H9 (cell line): ENCODE measurements around the gene CALR3. TPM values are rescaled to one million over a fixed set of nuclear protein-coding genes. Genes with fewer than 3 reads are reported as not detected.

Source experiments
- DNase-seq: peaks from one replicate; pipeline ENCODE4 v3.0.0-alpha.2; 2017
- H2AFZ ChIP-seq: one replicate; pipeline ENCODE4 v1.6.1; 2013; ENCODE audit warnings: mild to moderate bottlenecking, low read length, control low read depth, moderate library complexity
- H2AK5ac ChIP-seq: 2 replicates; pipeline ENCODE4 v1.6.1; 2013; ENCODE audit warnings: low read length, control low read depth, mixed read lengths; ENCODE audit not compliant: insufficient read length
- H2BK120ac ChIP-seq: one replicate; pipeline ENCODE4 v1.6.1; 2013; ENCODE audit warnings: low read depth, mild to moderate bottlenecking, low read length, control low read depth, inconsistent platforms; ENCODE audit not compliant: poor library complexity, severe bottlenecking
- H2BK12ac ChIP-seq: 2 replicates; pipeline ENCODE4 v1.6.1; 2013; ENCODE audit warnings: low read length, control low read depth, mixed read lengths, low read depth; ENCODE audit not compliant: insufficient read length
- H2BK15ac ChIP-seq: 2 replicates; pipeline ENCODE4 v1.6.1; 2013; ENCODE audit warnings: low read depth, low read length, control low read depth
- H2BK20ac ChIP-seq: one replicate; pipeline ENCODE4 v1.6.1; 2013; ENCODE audit warnings: low read depth, mild to moderate bottlenecking, low read length, control low read depth, inconsistent platforms; ENCODE audit not compliant: poor library complexity, severe bottlenecking
- H2BK5ac ChIP-seq: 2 replicates; pipeline ENCODE4 v1.6.1; 2013; ENCODE audit warnings: low read length, control low read depth, mixed read lengths; ENCODE audit not compliant: insufficient read length
- H3K14ac ChIP-seq: 2 replicates; pipeline ENCODE4 v1.6.1; 2013; ENCODE audit warnings: low read length, control low read depth; ENCODE audit not compliant: insufficient read depth
- H3K18ac ChIP-seq: 2 replicates; pipeline ENCODE4 v1.6.1; 2013; ENCODE audit warnings: low read depth, mild to moderate bottlenecking, mixed read lengths, low read length, control low read depth; ENCODE audit not compliant: insufficient read length
- H3K23ac ChIP-seq: 2 replicates; pipeline ENCODE4 v1.6.1; 2013; ENCODE audit warnings: low read length, control low read depth, mixed read lengths, low read depth; ENCODE audit not compliant: insufficient read length
- H3K23me2 ChIP-seq: 2 replicates; pipeline ENCODE4 v1.6.1; 2013; ENCODE audit warnings: low read depth, mild to moderate bottlenecking, mixed read lengths, low read length, control low read depth; ENCODE audit not compliant: insufficient read length, poor library complexity, severe bottlenecking
- H3K27ac ChIP-seq: 2 replicates; pipeline ENCODE4 v1.5.1; 2013; ENCODE audit warnings: low read length, control low read depth, mixed read lengths, low read depth; ENCODE audit not compliant: insufficient read length
- H3K27me3 ChIP-seq: 2 replicates; pipeline ENCODE4 v1.6.1; 2013; ENCODE audit warnings: low read length, control low read depth, inconsistent platforms; ENCODE audit not compliant: insufficient read depth
- H3K4ac ChIP-seq: 2 replicates; pipeline ENCODE4 v1.6.1; 2013; ENCODE audit warnings: low read depth, mild to moderate bottlenecking, control low read depth, inconsistent platforms, low read length, moderate library complexity
- H3K4me1 ChIP-seq: 2 replicates; pipeline ENCODE4 v1.6.1; 2013; ENCODE audit warnings: low read length, control low read depth, inconsistent platforms; ENCODE audit not compliant: insufficient read depth
- H3K4me2 ChIP-seq: 2 replicates; pipeline ENCODE4 v1.6.1; 2013; ENCODE audit warnings: low read length, control low read depth, mixed read lengths; ENCODE audit not compliant: insufficient read length, insufficient read depth
- H3K56ac ChIP-seq: 2 replicates; pipeline ENCODE4 v1.6.1; 2013; ENCODE audit warnings: low read depth, mild to moderate bottlenecking, mixed read lengths, low read length, control low read depth; ENCODE audit not compliant: insufficient read length
- H3K79me1 ChIP-seq: 2 replicates; pipeline ENCODE4 v1.6.1; 2013; ENCODE audit warnings: low read depth, mild to moderate bottlenecking, moderate library complexity, low read length, control low read depth, inconsistent platforms; ENCODE audit not compliant: insufficient read depth, poor library complexity, severe bottlenecking
- H3K79me2 ChIP-seq: 2 replicates; pipeline ENCODE4 v1.6.1; 2013; ENCODE audit warnings: low read length, control low read depth, inconsistent platforms; ENCODE audit not compliant: insufficient read depth
- H3K9ac ChIP-seq: 2 replicates; pipeline ENCODE4 v1.6.1; 2013; ENCODE audit warnings: low read length, control low read depth, mixed read lengths; ENCODE audit not compliant: insufficient read length; ENCODE audit errors: extremely low read depth
- H3K9me3 ChIP-seq: one replicate; pipeline ENCODE4 v1.6.1; 2013; ENCODE audit warnings: low read depth, low read length, inconsistent platforms; ENCODE audit not compliant: control insufficient read depth
- H3T11ph ChIP-seq: one replicate; pipeline ENCODE4 v1.6.1; 2013; ENCODE audit warnings: mild to moderate bottlenecking, low read length, control low read depth, inconsistent platforms
- H4K20me1 ChIP-seq: one replicate; pipeline ENCODE4 v1.6.1; 2013; ENCODE audit not compliant: control insufficient read depth, insufficient read length, insufficient read depth
- H4K5ac ChIP-seq: 2 replicates; pipeline ENCODE4 v1.6.1; 2013; ENCODE audit warnings: low read depth, mild to moderate bottlenecking, mixed read lengths, low read length, control low read depth; ENCODE audit not compliant: insufficient read length
- H4K8ac ChIP-seq: replicated peaks from 2 replicates; pipeline ENCODE4 v1.6.1; 2013; ENCODE audit warnings: low read length, control low read depth, mixed read lengths, low read depth; ENCODE audit not compliant: insufficient read length
- H4K91ac ChIP-seq: 2 replicates; pipeline ENCODE4 v1.6.1; 2013; ENCODE audit warnings: low read depth, mild to moderate bottlenecking, moderate library complexity, mixed read lengths, low read length, control low read depth; ENCODE audit not compliant: insufficient read length
- H3K27ac Mint-ChIP-seq, 3 experiments: 2 replicates in 2 of 3; 3 replicates in 1 of 3; pipeline ENCODE4 v1.8.0; 2020 to 2021; ENCODE audit warnings: mixed read lengths in 3 of 3, mild to moderate bottlenecking in 1 of 3, moderate library complexity in 1 of 3
- H3K27me3 Mint-ChIP-seq: 2 replicates; pipeline ENCODE4 v1.8.0; 2021; ENCODE audit warnings: low read depth, mild to moderate bottlenecking, moderate library complexity, mixed read lengths
- H3K36me3 Mint-ChIP-seq, 3 experiments: 2 replicates in 2 of 3; 3 replicates in 1 of 3; pipeline ENCODE4 v1.8.0; 2020 to 2021; ENCODE audit warnings: low read depth in 3 of 3, mixed read lengths in 3 of 3; ENCODE audit not compliant: insufficient read depth in 1 of 3
- H3K4me1 Mint-ChIP-seq, 2 experiments: 2 replicates each; pipeline ENCODE4 v1.8.0; 2020; ENCODE audit warnings: mixed read lengths in 2 of 2
- H3K4me3 Mint-ChIP-seq, 2 experiments: 2 replicates in 1 of 2; 3 replicates in 1 of 2; pipeline ENCODE4 v1.8.0; 2020 to 2021; ENCODE audit warnings: mild to moderate bottlenecking in 2 of 2, mixed read lengths in 2 of 2, moderate library complexity in 1 of 2
- H3K9me3 Mint-ChIP-seq, 2 experiments: 2 replicates in 1 of 2; 3 replicates in 1 of 2; pipeline ENCODE4 v1.8.0; 2020; ENCODE audit warnings: mild to moderate bottlenecking in 2 of 2, mixed read lengths in 2 of 2, moderate library complexity in 1 of 2
- WGBS: extraction: QIAGEN DNeasy Blood & Tissue Kit; methylation state at CpG from one replicate; pipeline ENCODE4 v1.1.7; 2013; ENCODE audit warnings: missing lambda C conversion rate, low lambda C conversion rate, mixed read lengths; ENCODE audit not compliant: insufficient read length; ENCODE audit errors: extremely low coverage; 5-methylcytosine and 5-hydroxymethylcytosine counted together
- total RNA-seq: library from RNA; stranded (reverse); gene quantifications from 2 replicates; pipeline ENCODE4 v1.2.1, GENCODE V29; 2021
- TF ChIP-seq, protein P1 (sequence below): fragments of 200-600 bp; sonication (generic); conservative IDR thresholded peaks from 3 replicates; pipeline ENCODE4 v1.8.0; 2021; ENCODE audit warnings: antibody characterized with exemption, mild to moderate bottlenecking

CALR3 gene
- total RNA-seq, 1 experiment from 2014 or later: 0.44 TPM

DNA sequence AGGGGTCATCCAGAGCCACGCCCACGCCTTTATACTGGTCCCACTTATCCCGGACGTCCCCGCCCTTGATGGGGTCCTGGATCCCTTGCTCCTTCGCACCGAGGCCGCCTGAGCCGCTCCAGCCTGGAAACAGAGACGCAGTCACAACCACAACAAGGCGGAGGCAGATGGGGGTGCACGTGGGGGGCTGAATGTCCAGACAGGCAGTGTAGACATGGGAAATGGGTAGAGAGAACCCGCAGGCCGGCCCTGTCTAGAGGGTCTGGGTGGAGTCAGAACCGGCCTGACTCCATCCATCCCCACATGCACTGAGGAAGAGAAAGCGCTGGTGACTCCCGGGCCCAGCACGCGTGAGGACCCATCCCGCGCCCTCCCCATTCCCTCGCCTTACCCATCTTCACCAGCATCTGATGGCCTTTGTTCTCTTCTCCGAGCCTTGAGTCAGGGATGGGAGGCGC is 23.3 kb upstream of the CALR3 start:
- H3K4me3 Mint-ChIP-seq: no peak overlapping the region
- Histone ChIP-seq H3T11ph (no peak overlapping the region), H4K20me1 (peaks cover 3% of the 10 kb centered on the region), H2BK5ac (no peak overlapping the region), H3K14ac (no peak overlapping the region), H2BK120ac (no peak overlapping the region), H3K56ac (no peak overlapping the region), H2AFZ (no peak overlapping the region), H3K79me1 (no peaks in the 10 kb centered on the region), H2BK20ac (no peak overlapping the region), H3K27me3 (no peaks in the 10 kb centered on the region), H3K23me2 (no peaks in the 10 kb centered on the region), H3K18ac (no peak overlapping the region), H2BK12ac (no peak overlapping the region), H4K8ac (no peak overlapping the region), H3K27ac (no peak overlapping the region), H4K5ac (no peak overlapping the region), H3K23ac (no peak overlapping the region), H2AK5ac (no peak overlapping the region), H3K4me1 (no peaks in the 10 kb centered on the region), H3K79me2 (no peaks in the 10 kb centered on the region), H3K4me2 (no peak overlapping the region), H3K4ac (no peak overlapping the region), H3K9ac (no peak overlapping the region), H2BK15ac (no peak overlapping the region), H3K9me3 (no peaks in the 10 kb centered on the region), H4K91ac (no peak overlapping the region)
- no peaks in the 10 kb centered on the region for H3K9me3 Mint-ChIP-seq
- no peaks in the 10 kb centered on the region for H3K4me1 Mint-ChIP-seq
- no peaks in the 10 kb centered on the region for H3K27me3 Mint-ChIP-seq
- DNase-seq: no peak
- WGBS: no CpG with 5 or more reads among the region's 24 CpGs
- peak overlapping the region in 1 of 3 experiments; percentile 16; a peak in 1 of 7 replicates for H3K27ac Mint-ChIP-seq
- TF ChIP-seq, protein P1, sequence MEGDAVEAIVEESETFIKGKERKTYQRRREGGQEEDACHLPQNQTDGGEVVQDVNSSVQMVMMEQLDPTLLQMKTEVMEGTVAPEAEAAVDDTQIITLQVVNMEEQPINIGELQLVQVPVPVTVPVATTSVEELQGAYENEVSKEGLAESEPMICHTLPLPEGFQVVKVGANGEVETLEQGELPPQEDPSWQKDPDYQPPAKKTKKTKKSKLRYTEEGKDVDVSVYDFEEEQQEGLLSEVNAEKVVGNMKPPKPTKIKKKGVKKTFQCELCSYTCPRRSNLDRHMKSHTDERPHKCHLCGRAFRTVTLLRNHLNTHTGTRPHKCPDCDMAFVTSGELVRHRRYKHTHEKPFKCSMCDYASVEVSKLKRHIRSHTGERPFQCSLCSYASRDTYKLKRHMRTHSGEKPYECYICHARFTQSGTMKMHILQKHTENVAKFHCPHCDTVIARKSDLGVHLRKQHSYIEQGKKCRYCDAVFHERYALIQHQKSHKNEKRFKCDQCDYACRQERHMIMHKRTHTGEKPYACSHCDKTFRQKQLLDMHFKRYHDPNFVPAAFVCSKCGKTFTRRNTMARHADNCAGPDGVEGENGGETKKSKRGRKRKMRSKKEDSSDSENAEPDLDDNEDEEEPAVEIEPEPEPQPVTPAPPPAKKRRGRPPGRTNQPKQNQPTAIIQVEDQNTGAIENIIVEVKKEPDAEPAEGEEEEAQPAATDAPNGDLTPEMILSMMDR: no peak
- H3K36me3 Mint-ChIP-seq: peaks cover 43 to 78% (median 70%) of the 10 kb centered on the region in 3 experiments; a peak in 6 of 7 replicates
